PFSK-1 (cell line): ENCODE results near the gene PFDN1.

Source experiments
- POLR2AphosphoS5 ChIP-seq: IDR thresholded peaks from 2 replicates; pipeline ENCODE4 v1.6.1; 2012; ENCODE audit warnings: low read depth, mild to moderate bottlenecking, control low read depth, low read length, moderate library complexity
- SIN3A ChIP-seq: IDR thresholded peaks from 2 replicates; pipeline ENCODE4 v1.6.1; 2012; ENCODE audit warnings: mild to moderate bottlenecking, low read length, moderate library complexity, borderline replicate concordance; ENCODE audit not compliant: insufficient read depth
- TAF1 ChIP-seq: IDR thresholded peaks from 2 replicates; pipeline ENCODE4 v1.6.1; 2012; ENCODE audit warnings: low read length, control low read depth, borderline replicate concordance; ENCODE audit not compliant: insufficient read depth

DNA sequence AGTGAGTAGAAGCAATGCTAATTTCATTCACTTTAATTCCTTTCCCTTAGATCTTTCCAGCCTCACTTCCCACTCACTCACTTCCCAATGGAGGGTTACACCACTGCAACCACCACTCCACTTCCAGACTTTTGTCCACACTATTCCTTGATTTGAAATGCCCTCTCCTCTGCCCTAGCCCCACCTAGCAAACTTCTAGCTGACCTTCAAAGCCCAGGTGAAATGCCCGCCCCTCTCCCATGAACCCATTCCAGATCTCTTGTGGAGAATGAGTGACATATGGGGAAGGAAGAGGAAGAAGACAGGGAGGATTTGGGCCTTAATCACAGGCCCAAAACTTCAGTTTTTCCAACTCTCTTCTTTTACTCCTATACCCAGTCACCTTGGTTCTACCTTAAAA, 37.1 kb downstream of the PFDN1 start:
- no peak for TF ChIP-seq POLR2AphosphoS5
- TF ChIP-seq TAF1, result no peak
- no peak for TF ChIP-seq SIN3A
